GM12892 (cell line): Measurements from ENCODE around the gene CDK9.
"Not testable (repeated sequence)": the region's sequence is repeated elsewhere in the genome, so short reads cannot be mapped to it uniquely, and the experiment has no call there.

ENCODE experiments used
- DNase-seq: peaks from one replicate; pipeline ENCODE4 v3.0.0; 2011; ENCODE audit not compliant: insufficient read length
- FAIRE-seq: peaks from 2 replicates; lab custom pipeline; 2011; peaks lifted over from hg19 to GRCh38; lab: Jason Lieb, UNC
- POLR2A ChIP-seq: IDR thresholded peaks from 2 replicates; pipeline ENCODE4 v1.6.1; 2011; ENCODE audit warnings: low read depth, low read length, control low read depth
- POLR2AphosphoS5 ChIP-seq: IDR thresholded peaks from 2 replicates; pipeline ENCODE4 v1.6.1; 2011; ENCODE audit warnings: low read depth, low read length, control low read depth
- TAF1 ChIP-seq: IDR thresholded peaks from 2 replicates; pipeline ENCODE4 v1.6.1; 2011; ENCODE audit warnings: low read depth, mild to moderate bottlenecking, control low read depth, low read length, borderline replicate concordance

The CDK9 gene

DNA sequence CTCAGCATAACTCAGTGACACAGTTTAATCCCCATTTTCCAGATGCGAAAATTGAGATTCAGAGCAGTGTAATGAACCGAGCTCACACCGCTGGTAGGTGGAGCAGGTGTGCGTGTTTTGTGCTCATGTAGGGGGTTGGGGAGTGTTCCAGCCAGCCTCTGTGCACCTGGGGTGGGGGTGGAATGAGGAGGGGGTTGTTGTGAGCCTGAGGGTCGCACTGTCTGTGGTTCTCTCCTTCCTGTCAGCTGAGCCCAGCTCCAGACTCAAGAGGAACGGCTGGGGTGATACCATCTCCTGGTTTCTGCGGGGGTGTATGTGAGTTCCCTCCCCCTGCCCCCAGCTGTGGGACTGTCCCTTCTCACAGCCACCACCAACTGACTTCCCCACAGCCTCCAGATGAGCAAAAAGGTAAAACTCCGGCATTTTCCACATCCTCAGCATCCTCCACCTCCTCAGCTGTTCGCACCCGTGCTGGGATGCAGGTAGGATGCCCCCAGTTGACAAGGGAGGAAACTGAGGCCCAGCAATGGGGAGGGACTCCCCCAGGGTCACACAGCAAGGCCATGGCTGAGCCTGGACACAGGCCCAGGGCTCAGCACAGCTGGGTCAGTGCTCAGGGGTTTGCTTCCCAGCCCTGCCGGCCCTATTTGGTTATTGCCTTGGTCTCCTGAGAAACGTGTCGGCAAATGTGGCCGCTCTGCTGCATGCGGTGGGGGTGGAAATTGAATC is 9.5 kb upstream of the CDK9 start:
- TF ChIP-seq TAF1 = no peak
- peak; percentile 18; the same call in 1 of the 2 replicates for TF ChIP-seq POLR2A
- FAIRE-seq = peak; percentile 60
- peak; percentile 68 for DNase-seq

DNA sequence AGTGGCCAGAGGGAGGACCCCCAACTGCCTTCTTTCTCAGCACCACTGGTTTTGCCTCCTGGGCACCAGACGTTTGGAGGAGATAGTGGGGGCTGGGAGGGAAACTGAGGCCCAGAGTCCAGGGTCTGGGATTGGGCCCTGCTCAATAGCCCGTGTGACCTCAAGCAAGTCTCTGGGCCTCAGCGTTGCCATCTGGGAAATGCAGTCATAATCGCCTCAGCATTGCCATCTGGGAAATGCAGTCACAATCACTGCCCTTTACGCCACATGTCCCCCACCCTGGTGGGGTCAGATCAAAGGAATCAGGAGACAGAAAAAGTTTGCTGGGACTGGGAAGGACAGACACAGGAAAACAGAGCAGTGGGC is 8.9 kb upstream of the CDK9 start:
- DNase-seq = no peak
- FAIRE-seq = peak; percentile 14
- TF ChIP-seq POLR2A (no peak), TAF1 (no peak), POLR2AphosphoS5 (no peak)

DNA sequence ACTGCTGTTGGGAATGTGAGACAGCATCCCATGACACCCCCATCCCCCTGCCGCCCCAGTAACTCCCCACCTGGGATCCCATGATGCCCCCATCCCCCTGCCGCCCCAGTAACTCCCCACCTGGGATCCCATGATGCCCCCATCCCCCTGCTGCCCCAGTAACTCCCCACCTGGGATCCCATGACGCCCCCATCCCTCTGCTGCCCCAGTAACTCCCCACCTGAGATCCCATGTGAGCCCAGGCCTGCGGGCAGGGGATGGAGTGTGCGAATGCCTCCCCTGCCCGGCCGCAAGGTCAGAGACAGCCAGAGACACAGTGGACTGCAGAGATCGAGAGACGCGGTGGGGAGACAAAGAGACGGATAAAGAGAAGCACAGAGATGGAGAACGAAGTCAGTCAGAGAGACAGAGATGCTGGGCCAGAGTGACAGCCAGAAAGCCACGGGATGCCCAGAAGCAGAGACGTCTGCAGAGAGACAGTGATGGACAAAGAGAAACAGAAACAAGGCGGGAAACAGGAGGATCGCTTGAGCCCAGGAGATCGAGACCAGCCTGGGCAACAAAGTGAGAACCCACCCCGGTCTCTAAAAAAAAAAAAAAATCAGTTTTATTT is 8.4 kb upstream of the CDK9 start:
- TF ChIP-seq TAF1 (no peak), POLR2A (no peak), POLR2AphosphoS5 (no peak)
- no peak for FAIRE-seq
- DNase-seq = no peak

DNA sequence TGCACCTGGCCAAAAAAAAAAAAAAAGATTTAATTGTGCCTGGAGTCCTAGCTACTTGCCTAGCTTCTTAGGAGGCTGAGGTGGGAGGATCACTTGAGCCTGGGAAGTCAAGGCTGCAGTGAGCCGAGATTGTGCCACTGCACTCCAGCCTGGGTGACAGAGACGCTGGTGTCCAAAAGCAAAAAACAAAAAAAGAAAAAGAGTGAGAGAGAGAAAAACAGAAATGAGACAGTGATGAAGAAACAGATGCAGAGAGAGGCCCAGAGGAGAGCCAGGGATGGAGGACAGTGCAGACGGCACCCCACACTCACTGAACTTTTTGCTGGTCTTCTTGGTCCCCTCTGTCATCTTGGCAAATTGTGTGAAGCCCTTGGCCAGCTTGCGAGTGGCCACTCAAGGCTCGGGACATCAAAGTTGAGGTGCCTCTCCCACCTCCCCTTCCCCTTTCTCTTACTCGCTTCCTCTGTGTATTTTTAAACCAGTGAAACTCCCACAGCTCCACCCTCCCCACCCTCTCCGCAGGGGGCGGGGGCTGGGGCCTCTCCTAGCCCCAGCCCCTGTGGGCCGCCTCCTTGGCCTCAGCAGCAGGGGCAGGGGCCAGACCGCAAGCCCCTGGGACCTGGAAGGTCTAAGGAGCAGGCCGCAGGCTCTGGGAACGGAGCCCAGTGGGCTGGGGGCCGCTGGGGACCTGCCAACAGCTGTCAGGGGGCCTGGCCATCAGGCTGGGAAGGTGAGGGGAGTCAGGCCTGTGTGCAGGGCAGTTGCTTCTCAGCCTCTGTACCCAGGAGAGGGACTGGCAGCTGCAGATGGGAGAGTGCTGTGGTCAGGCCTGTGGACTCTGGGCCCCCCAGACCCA is 7.3 kb upstream of the CDK9 start, which contains the start of gene SH2D3C:
SH2D3C (minus strand) TSS at position 387 of the 856 bp plus-strand sequence; CDS start at position 348, 39 bp downstream.
- no peak for TF ChIP-seq TAF1
- 0 out of 2 replicates have a peak, but pooled peaks have one; percentile 14 for TF ChIP-seq POLR2AphosphoS5
- DNase-seq = no peak
- no peak for FAIRE-seq

DNA sequence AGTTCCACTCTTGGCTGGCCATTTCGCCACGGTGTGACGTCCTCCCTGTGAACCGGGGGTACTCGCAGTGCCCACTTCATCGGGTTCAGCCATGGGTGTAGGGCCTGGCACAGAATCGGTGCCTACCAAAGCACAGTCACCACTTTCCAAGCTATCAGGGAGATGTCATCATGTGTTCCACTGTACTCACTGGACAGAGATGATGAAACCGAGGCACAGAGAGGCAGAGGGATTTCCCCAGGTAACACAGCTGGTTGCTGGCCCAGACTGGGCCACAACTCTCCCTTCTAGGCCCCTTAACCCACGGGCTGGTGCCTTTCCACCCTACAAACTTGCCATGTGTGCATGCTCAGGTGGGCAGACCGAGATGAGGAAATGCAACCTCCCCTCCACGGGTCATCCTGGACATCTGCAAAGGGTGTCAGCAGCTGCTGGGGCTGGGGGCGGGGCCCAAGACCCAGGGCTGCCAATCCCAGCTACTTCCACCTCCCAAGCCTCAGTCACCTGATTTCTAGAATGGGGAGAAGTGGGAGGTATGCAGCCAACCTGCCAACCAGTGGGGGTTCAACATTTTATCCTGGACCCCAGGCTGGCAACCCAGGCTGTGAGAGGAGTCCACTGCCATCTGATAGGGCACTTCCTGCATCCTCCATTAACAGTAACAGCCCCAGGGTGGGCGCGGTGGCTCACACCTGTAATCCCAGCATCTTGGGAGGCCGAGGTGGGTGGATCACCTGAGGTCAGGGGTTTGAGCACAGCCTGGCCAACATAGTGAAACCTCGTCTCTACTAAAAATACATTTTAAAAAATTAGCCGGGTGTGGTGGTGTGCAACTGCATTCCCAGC is 6.5 kb upstream of the CDK9 start:
- TF ChIP-seq POLR2AphosphoS5 (no peak), POLR2A (no peak), TAF1 (no peak)
- DNase-seq (no peak), FAIRE-seq (peak; percentile 81)

DNA sequence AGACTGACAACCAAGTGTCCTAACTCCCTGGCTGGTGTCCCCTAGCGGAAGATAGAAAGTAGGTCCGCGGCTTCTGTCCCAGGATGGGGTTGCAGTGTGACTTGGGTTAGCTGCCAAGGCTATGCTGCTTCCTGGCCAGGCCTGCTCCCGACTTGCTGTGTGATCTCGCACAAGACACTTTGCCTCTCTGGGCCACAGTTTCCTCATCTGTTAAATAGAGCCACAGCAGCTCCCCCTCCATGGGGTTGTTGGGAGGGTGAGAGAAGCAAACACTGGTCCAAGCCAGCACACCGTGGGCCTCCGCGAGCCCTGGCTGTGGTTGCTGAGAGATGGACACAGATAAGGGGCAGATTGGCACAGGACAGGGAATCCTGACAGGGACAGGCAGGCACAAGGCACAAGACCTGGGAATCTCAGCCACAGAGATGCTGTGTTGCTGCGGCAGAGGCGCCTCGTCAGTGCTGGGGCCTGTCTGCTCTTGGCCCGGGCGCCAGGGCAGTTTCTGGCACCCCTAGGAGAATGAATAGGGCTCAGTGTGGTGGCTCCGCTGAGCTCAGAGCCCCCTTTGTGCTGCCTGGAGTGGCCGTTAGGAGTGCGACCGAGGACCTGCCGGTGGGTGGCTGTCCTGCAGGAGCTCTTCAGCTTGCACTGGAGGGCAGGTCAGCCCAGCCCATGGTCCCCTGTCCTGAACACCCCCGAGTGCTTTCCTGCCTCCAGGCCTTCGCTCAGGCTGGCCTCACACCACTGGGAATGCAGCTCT is 5.5 kb upstream of the CDK9 start:
- no peak for TF ChIP-seq POLR2A
- no peak for TF ChIP-seq TAF1
- no peak for TF ChIP-seq POLR2AphosphoS5
- DNase-seq (no peak), FAIRE-seq (no peak)

DNA sequence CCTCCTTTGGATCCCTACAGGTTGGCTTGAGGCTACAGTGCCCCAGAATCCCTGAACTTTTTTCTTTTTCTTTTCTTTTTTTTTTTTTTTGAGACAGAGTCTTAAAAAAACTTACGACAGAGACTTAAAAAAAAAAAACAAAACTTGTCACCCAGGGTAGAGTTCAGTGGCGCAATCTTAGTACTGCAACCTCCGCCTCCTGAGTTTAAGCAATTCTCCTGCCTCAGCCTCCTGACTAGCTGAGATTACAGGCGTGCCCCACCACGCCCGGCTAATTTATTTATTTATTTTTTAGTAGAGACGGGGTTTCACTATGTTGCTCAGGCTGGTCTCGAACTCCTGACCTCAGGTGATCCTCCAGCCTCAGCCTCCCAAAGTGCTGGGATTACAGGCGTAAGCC is 4.9 kb upstream of the CDK9 start:
- not testable (repeated sequence) for FAIRE-seq, DNase-seq

DNA sequence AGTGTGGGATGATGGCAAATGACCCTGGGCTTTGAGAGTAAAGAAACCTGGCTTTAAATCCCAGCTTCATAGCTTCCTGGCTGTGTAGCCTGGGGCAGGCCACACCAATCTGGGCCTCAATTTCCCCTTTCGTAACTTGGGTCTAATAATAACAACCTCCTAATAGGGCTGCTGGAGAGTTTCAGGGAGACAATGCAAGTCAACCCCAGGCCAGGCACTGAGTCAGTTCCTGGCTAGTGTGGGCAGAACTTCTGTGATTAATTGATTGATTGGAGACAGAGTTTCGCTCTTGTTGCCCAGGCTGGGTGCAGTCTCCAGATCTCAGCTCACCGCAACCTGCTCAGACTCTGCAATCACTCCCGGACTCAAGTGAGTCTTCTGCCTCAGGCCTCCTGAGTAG is 4.0 kb upstream of the CDK9 start:
- no peak for FAIRE-seq
- TF ChIP-seq POLR2AphosphoS5 = no peak
- no peak for DNase-seq

DNA sequence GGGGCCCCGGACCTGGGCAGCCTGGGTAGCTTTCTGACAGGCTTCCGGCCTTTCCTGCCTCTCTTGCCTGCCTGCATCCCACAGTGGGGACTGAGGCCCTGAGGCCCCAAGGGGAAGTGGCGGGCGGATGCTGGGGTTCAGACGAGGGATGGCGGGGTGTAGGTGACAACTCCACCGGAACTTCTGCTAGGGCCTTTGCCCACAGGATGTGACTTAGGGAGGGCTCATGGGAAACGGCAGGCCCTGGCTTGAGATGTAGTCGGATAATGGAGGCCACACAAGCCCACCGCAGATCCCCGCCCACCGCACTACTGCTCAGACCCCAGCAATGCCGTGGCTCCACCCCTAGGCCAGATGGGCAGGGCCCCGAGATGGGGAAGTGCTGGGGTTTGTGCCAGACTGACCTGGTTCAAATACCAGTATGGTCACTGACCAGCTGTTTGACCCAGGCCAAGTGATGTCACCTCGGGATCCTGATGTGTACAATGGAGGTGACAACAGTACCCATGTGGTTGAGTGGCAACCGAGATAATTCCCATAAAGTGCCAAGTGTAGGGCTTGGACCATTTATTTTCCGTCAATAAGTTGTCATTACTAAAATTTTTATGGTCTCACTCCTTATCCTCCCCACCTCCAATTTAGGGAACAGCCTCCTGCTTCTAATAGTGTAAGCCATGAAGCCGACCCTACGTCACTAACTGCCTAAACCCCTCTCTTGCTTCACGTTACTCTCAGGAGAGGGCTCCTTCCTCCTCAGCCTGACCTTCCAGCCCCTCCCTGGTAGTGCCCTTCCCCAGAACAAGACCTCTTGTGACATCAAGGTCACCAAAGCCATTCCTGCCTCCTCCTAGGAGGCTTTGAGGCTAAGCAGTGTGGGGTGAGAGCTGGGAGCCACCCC is 2.5 kb upstream of the CDK9 start:
- TF ChIP-seq POLR2A = peak; percentile 72
- TF ChIP-seq TAF1 = no peak
- peak; percentile 90 for FAIRE-seq
- peak; percentile 56 for DNase-seq
